SIG-M5 treated with dmso at 0.1 percent for 504 hours (cell line): ENCODE data around the gene DNAJC25.
A peak's percentile ranks its signal among the peaks of the same experiment; 100 is the strongest.
"Not testable (repeated sequence)": the region's sequence is repeated elsewhere in the genome, so short reads cannot be mapped to it uniquely, and the experiment has no call there.

Experiments
- DNase-seq: peaks from one replicate; lab custom pipeline; 2025; ENCODE audit not compliant: unreplicated experiment; lab: John Stamatoyannopoulos, UW

The DNAJC25 gene

DNA sequence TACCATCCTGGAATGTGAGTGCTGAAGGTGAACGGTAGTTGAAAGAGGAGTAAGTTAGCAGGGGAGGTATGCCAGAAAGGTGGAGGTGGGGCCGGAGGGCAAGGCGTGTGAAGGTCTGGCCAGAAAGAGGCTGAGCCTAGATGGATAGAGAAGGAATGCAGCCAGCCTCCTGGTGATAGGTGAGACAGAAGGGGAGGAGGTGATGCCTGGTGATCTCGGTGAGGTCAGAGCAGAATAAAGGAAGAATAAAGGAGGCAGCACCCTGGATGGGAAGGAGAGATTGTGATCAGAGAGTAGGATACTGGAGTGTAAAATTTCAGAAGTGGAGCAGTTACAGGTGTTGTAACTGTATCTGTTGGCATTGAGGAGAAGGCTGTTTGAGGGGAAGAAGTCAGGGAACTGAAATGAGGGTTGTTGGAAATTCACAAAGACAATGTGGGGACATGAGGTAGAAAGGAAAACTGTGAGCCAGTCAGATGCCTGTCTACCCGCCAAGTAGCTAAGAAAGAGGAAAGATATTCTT, 32.2 kb downstream of the DNAJC25 start:
- no peak for DNase-seq

DNA sequence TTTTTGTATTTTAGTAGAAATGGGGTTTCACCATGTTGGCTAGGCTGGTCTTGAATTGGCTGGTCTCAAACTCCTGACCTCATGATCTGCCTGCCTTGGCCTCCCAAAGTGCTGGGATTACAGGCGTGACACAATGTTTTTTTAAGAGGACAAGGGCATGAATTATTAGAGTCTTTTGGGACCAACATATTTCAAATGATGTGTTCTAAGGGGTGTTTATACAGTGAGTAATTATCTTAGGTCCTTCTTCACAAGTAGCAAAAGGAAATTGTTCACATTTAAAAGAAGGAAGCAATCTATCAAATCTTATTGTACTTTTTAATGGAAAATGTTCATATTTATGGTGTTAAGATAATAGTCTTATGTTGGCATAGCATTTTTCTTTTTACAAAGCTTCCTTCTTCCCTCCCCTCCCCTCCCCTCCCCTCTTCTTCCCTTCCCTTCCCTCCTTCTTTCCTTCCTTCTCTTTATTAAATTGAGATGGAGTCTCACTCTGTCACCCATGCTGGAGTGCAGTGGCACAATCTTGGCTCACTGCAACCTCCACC, 37.0 kb downstream of the DNAJC25 start:
- DNase-seq, result no peak

DNA sequence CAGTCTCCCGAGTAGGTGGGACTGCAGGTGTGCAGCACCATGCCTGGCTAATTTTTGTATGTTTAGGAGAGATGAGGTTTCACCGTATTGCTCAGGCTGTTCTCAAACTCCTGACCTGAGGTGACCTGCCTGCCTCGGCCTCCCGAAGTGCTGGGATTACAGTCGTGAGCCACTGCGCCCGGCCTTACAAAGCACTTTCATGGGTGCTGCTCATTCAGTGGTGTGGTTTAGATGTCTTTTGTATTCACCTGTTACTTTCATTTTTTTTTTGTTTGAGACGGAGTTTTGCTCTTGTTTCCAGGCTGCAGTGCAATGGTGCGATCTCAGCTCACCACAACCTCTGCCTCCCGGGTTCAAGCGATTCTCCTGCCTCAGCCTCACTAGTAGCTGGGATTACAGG, 37.5 kb downstream of the DNAJC25 start:
- not testable (repeated sequence) for DNase-seq

DNA sequence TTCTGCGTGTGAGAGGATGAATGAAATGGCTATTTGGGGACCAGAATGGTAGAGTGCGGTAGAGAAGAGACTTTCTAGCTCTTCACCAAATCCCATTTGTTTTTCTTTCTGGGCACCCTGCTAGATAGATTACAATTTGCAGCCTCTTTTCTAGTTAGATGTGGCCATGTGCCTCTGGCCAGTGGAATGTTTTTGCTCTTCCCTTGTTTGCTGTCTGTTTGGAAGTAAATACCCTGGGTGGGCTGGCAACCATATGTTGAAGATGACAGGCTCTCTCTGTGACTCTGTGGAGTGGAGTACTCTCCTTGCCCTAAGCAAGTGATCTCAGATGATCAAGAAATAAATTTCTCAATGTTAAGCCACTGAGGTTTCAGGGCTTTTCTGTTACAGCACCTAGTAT, 43.2 kb downstream of the DNAJC25 start:
- no peak for DNase-seq

DNA sequence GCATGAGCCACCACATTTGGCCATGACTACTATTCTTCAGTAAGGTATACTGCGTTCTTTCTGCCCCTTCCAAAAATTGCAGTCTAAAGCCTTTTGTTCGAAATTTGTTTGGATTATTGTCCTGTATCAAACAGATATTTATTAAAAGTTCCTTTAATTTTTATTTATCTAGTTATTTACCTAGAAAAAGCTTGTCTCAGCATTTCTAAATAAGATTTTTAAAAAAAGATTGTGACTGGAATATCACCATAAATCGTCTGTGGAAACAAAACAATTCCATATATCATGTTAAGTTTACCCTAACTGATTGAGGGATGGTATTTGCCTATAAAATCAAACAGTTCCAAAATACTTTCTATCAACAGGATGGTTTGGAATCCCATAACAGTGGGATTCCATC, 45.0 kb downstream of the DNAJC25 start:
- no peak for DNase-seq

DNA sequence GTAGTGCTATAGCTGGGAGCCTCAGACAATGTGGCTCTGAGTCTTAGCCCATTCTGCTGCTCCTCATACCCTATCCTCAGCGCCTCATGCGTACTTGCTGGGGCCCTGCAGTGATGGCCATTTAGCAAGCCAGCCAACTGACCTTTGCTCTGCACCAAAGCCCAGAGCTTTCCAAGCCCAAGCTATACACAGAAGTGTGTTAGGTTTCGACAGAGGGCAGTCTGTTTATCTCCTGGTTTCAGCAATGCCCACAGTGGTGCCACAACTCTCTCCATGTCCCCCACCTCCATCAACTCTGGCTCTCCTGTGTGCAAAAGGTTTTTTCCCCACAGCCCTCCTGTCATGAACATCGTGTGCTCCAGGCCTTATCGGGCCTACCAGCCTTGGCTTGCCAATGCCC, 47.2 kb downstream of the DNAJC25 start:
- DNase-seq, result no peak

DNA sequence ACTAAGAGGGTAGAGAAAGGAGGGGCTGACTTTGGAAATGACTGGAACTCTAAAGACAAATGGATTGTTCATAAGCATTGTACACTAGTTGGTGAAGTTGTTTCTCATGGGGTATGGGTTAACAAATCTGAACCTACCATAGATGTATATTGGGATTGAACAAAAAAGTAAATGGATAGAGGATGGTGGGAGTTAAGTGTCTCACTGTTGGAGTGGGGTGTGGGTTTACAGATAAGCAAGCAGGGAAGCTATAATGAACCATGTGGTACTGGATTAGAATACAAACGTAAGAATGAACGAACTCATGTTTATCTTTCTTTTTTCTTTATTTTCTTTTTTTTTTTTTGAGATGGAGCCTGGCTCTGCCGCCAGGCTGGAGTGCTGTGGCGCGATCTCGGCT, 48.1 kb downstream of the DNAJC25 start:
- DNase-seq, result no peak

DNA sequence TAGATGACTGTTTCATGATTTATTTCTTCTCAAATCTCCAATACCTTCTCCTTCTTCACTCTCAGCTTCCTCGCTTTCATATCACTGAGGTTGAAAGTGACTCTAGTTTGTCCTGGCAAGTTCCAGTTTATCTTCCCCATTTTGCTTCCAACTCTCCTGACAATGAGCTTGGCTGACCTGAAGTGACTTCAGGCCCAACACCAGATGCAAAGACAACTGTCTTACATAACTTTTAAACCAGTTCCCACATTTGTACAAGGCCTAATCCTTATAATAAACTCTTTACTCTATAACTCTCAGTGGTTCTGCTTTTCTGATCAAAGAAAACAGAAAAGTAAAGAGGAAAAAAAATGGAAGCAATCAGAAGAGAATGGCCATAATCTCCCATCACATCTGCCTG, 52.3 kb downstream of the DNAJC25 start:
- DNase-seq, result no peak

DNA sequence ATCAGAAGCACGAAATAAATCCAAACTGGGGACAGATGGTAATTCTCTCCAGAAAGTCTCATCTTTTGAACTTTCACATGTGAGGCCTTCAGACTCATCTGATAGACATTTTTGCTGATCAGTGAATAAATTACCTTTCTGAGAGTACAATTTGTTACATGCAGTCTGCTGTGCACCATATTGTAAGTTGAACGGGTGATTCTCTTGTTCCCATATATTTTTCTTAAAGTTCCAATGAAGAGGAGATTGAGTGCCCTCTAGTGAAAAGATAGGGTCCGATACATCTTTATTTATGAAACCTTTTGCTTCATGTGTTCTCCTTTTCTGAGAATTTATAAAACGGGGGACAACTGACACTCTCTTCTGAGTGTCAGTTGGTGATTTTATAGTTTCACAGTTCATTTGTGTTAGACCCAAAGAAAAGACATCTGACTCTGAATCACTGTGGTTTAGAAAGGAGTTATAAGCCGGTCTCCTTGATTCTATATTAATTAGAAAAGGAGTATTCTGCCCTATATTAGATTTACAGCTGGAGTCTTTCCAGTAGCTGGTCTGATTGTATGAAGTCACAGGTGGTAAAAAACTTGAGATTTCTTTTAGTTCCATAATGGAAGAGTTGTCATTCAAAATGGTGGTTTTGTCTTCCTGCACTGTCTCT, 60.7 kb downstream of the DNAJC25 start:
- peak; percentile 57 for DNase-seq

DNA sequence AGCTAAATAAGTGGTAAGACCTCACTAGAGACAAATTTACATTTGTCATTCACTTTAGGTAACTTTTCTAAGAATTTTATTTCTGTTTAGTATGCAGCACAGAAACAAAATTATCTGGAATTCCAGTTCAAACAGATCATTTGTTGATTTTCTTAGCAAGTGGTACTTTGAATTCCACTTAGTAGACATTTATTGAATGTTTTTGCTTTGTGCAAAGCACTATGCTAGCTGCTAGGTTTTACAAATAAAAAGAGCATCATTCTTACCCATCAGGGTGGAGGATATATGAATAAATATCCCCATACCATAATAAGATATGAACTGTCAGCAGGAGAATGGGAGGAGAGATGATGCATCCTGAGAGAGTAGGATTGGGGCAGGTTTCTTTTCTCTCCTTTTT, 65.7 kb downstream of the DNAJC25 start:
- no peak for DNase-seq

DNA sequence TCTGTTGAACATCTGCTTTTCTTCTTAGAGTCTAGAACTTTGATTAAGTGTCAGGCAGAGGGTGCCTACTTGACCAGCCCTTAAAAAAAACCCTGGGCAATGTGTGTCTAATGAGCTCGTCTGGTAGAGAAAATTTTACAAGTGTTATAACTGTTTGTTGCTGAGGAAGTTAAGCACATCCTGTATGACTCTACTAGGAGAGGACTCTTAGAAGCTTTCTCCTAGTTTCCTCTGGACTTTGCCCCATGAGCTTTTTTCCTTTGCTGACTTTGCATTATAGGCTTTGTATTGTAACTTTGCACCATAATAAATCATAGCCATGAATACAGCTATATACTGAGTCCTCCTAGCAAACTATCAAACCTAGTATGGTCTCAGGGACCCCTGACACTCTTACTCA, 69.6 kb downstream of the DNAJC25 start:
- no peak for DNase-seq
